K562 (cell line): ENCODE measurements around the gene ZNF296. TPM values are rescaled to one million over a fixed set of nuclear protein-coding genes. Genes with fewer than 3 reads are reported as not detected.

ENCODE experiments used
- BRF1 ChIP-seq: IDR thresholded peaks from 3 replicates; pipeline ENCODE4 v1.6.1; 2011; ENCODE audit warnings: borderline replicate concordance, mild to moderate bottlenecking; ENCODE audit not compliant: insufficient read length; ENCODE audit errors: extremely low read depth
- DIDO1 ChIP-seq: fragments of 450-650 bp; IDR thresholded peaks from 2 replicates; pipeline ENCODE4 v1.6.1; 2016; ENCODE audit warnings: low read depth, missing biosample characterization, missing genetic modification characterization
- FOSL1 ChIP-seq: fragments of 200-800 bp; sonication (Bioruptor generic); conservative IDR thresholded peaks from 2 replicates; pipeline ENCODE4 v1.6.1; 2016; ENCODE audit warnings: missing genetic modification characterization, missing compliant biosample characterization
- FOXM1 ChIP-seq, 2 experiments: fragments of 450-650 bp in 1 of 2; sonication (generic) in 1 of 2; formaldehyde crosslinking in 1 of 2; IDR thresholded peaks; 2 replicates each; pipeline versions ENCODE4 v1.6.1 to v1.9.0; 2017 to 2022; ENCODE audit warnings: low read depth in 2 of 2, mild to moderate bottlenecking in 2 of 2, missing genetic modification reagents in 1 of 2, moderate library complexity in 1 of 2
- HCFC1 ChIP-seq: IDR thresholded peaks from 2 replicates; pipeline ENCODE4 v1.6.1; 2012; ENCODE audit warnings: low read depth, low read length, improper control_type of control experiment
- IFI16 ChIP-seq: fragments of 250-450 bp; sonication (Bioruptor Pico); IDR thresholded peaks from 2 replicates; pipeline ENCODE4 v2.1.2; 2022; ENCODE audit warnings: mild to moderate bottlenecking, inconsistent platforms
- JUND ChIP-seq, 2 experiments: IDR thresholded peaks; 2 replicates in 1 of 2; 3 replicates in 1 of 2; pipeline ENCODE4 v1.6.1; 2011; ENCODE audit warnings: borderline replicate concordance in 2 of 2, low read depth in 2 of 2, low read length in 2 of 2, improper control_type of control experiment in 1 of 2, missing biosample characterization in 1 of 2, missing genetic modification characterization in 1 of 2, missing genetic modification reagents in 1 of 2
- NEUROD1 ChIP-seq: fragments of 150-350 bp; IDR thresholded peaks from 2 replicates; pipeline ENCODE4 v1.6.1; 2014; ENCODE audit warnings: borderline replicate concordance, low read length, low read depth; ENCODE audit not compliant: partially characterized antibody
- NFRKB ChIP-seq: fragments of 450-650 bp; IDR thresholded peaks from 2 replicates; pipeline ENCODE4 v1.6.1; 2016; ENCODE audit warnings: low read depth
- NRF1 ChIP-seq, 2 experiments: fragments of 450-650 bp; IDR thresholded peaks in 1 of 2; conservative IDR thresholded peaks in 1 of 2; 2 replicates each; pipeline ENCODE4 v1.6.1; 2014; ENCODE audit warnings: mild to moderate bottlenecking in 2 of 2
- POLR2B ChIP-seq: fragments of 450-650 bp; IDR thresholded peaks from 2 replicates; pipeline ENCODE4 v1.6.1; 2018; ENCODE audit warnings: low read depth; ENCODE audit not compliant: partially characterized antibody
- POLR2H ChIP-seq: IDR thresholded peaks from 2 replicates; pipeline ENCODE4 v1.6.1; 2016; ENCODE audit warnings: missing genetic modification characterization, low read depth, mild to moderate bottlenecking, control low read depth, missing compliant biosample characterization, moderate library complexity
- SMARCC2 ChIP-seq: fragments of 450-650 bp; IDR thresholded peaks from 2 replicates; pipeline ENCODE4 v1.6.1; 2017; ENCODE audit warnings: antibody characterized with exemption, moderate library complexity, mild to moderate bottlenecking, low read depth
- STAG1 ChIP-seq: sonication (generic); formaldehyde crosslinking; IDR thresholded peaks from 2 replicates; pipeline ENCODE4 v1.5.0; 2020; ENCODE audit warnings: missing genetic modification reagents, borderline replicate concordance
- ZBTB1 ChIP-seq: sonication (generic); formaldehyde crosslinking; IDR thresholded peaks from 2 replicates; pipeline ENCODE4 v1.8.1; 2023; ENCODE audit warnings: missing genetic modification reagents, low read depth, mild to moderate bottlenecking, borderline replicate concordance
- ZNF121 ChIP-seq: sonication (generic); formaldehyde crosslinking; conservative IDR thresholded peaks from 2 replicates; pipeline ENCODE4 v1.8.0; 2022; ENCODE audit warnings: missing genetic modification reagents
- ZNF24 ChIP-seq: fragments of 450-650 bp; IDR thresholded peaks from 2 replicates; pipeline ENCODE4 v1.6.1; 2016
- ZNF324 ChIP-seq: fragments of 250-450 bp; sonication (Bioruptor Pico); IDR thresholded peaks from 2 replicates; pipeline ENCODE4 v1.4.0; 2020; ENCODE audit warnings: mild to moderate bottlenecking
- ZNF589 ChIP-seq: fragments of 200-800 bp; sonication (Bioruptor generic); IDR thresholded peaks from 2 replicates; pipeline ENCODE4 v1.6.1; 2016; ENCODE audit warnings: low read depth, missing genetic modification characterization, missing compliant biosample characterization
- polyA plus RNA-seq, 8 experiments: library from polyadenylated mRNA; depleted of rRNA in 4 of 8; stranded (reverse) in 5 of 8; unstranded in 3 of 8; fragments of >200 nt; fragmentation: Nextera tagmentation in 2 of 8; fragmentation: Illumina TruSeq in 1 of 8; extraction: Ambion mirVana in 2 of 8; extraction: Trizol in 1 of 8; gene quantifications; 2 replicates each; pipeline versions ENCODE4 v1.2.1 to v1.2.3, GENCODE V29; 2011 to 2014; ENCODE audit warnings: inconsistent platforms in 1 of 8, missing spikeins in 1 of 8
- total RNA-seq, 7 experiments: library from RNA; depleted of rRNA in 6 of 7; stranded (reverse); fragments of >200 nt in 6 of 7; fragmentation: Illumina TruSeq in 2 of 7; extraction: Trizol in 2 of 7; gene quantifications; 2 replicates each; pipeline versions ENCODE4 v1.2.1 to v1.2.3, GENCODE V29; 2011 to 2021; ENCODE audit warnings: low replicate concordance in 1 of 7
- TF ChIP-seq, protein P1 (sequence below): fragments of 250-450 bp; sonication (Bioruptor Pico); IDR thresholded peaks from 2 replicates; pipeline ENCODE4 v1.8.0; 2022; ENCODE audit warnings: moderate library complexity, mild to moderate bottlenecking, inconsistent platforms
- TF ChIP-seq, protein P2 (sequence below): sonication (generic); formaldehyde crosslinking; IDR thresholded peaks from 2 replicates; pipeline ENCODE4 v1.8.1; 2022; ENCODE audit warnings: missing genetic modification reagents
- TF ChIP-seq, protein P3 (sequence below): fragments of 250-450 bp; sonication (Bioruptor Pico); IDR thresholded peaks from 2 replicates; pipeline ENCODE4 v1.4.0; 2020; ENCODE audit warnings: mild to moderate bottlenecking

ZNF296 gene
- total and polyA plus RNA-seq, 9 of the 15 experiments (the other 6 are each of a cell fraction or from before 2014, with no cell fraction given), result 0.03 to 8.8 (median 0.47) TPM; not detected in 1

DNA sequence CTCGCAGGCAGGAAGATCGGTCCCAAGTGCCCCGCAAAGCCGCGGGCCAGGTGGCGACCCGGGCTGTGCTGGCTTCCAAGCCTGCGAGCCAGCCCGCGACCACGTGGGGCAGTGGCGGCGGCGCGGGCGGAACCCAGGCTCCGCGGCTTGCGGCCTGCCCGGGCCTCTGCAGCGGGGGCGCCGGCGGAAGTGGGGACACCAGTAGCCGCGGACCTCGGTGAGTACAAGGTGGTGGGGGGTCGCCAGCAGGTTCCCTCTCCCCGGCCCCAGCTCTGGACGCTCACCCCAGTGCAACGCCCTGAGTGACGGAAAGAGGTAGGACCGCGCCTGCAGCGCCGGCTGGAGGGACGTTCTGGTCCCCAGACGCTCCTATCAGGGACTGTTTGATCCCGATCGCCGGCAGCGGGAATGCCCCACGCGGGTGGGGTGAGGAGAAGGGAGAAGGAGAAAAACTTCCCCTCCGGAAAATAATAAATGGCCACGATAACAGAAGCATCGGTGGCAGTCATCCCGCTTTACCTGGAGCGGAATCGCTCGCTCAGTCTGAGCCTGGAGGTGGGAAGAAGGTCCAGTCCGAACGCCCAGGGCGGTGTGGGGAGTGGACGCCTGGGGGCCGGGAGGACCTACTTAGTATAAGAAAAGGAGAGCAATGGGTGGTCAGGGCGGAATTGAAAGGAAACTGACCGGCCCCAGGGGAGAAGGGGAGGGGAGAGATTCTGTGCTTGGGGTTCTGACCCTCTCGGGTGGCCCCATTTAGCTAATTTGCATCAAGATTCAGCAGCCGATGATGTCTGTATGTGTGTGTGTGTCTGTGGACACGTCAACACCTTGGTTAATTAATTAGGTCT, 3.0 kb upstream of the ZNF296 start, which contains the start of gene GEMIN7 (continued):
- TF ChIP-seq, protein P1, sequence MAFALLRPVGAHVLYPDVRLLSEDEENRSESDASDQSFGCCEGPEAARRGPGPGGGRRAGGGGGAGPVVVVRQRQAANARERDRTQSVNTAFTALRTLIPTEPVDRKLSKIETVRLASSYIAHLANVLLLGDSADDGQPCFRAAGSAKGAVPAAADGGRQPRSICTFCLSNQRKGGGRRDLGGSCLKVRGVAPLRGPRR (CRISPR knock-in tag), result no peak
- TF ChIP-seq NRF1 (conservative IDR thresholded peaks at IDR 0.05 in 1 of 2, IDR thresholded peaks at IDR 0.05 in 1 of 2) (no peak; a peak in 1 of 4 replicates), ZNF324 (CRISPR knock-in tag) (no peak), IFI16 (CRISPR knock-in tag) (no peak), SMARCC2 (no peak), NEUROD1 (peak; percentile 87), ZNF589 (CRISPR knock-in tag) (0 out of 2 replicates have a peak, but pooled peaks have one; percentile 50), POLR2B (peak; percentile 69), BRF1 (no peak), ZNF24 (peak; percentile 46; the same call in 1 of the 2 replicates), FOXM1 (IDR thresholded peaks at IDR 0.05; ENCODE audit: low read depth) (no peak), FOXM1 (CRISPR knock-in tag; IDR thresholded peaks at IDR 0.05; ENCODE audit: low read depth) (peak; percentile 63), NFRKB (0 out of 2 replicates have a peak, but pooled peaks have one; percentile 14), ZBTB1 (CRISPR knock-in tag) (peak; percentile 81; the same call in 1 of the 2 replicates), JUND (IDR thresholded peaks at IDR 0.05; ENCODE audit: borderline replicate concordance, low read depth, low read length) (peak; percentile 54; the same call in 1 of the 2 replicates), JUND (tag; IDR thresholded peaks at IDR 0.05; ENCODE audit: borderline replicate concordance, low read depth, low read length) (peak; percentile 63; the same call in 1 of the 3 replicates), HCFC1 (peak; percentile 87), FOSL1 (tag) (0 out of 2 replicates have a peak, but pooled peaks have one; percentile 28), DIDO1 (tag) (peak; percentile 81), POLR2H (tag) (no peak), STAG1 (CRISPR knock-in tag) (peak; percentile 38; the same call in 1 of the 2 replicates), ZNF121 (CRISPR knock-in tag) (no peak)
- TF ChIP-seq, protein P2, sequence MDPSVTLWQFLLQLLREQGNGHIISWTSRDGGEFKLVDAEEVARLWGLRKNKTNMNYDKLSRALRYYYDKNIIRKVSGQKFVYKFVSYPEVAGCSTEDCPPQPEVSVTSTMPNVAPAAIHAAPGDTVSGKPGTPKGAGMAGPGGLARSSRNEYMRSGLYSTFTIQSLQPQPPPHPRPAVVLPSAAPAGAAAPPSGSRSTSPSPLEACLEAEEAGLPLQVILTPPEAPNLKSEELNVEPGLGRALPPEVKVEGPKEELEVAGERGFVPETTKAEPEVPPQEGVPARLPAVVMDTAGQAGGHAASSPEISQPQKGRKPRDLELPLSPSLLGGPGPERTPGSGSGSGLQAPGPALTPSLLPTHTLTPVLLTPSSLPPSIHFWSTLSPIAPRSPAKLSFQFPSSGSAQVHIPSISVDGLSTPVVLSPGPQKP, result no peak
- TF ChIP-seq, protein P3, sequence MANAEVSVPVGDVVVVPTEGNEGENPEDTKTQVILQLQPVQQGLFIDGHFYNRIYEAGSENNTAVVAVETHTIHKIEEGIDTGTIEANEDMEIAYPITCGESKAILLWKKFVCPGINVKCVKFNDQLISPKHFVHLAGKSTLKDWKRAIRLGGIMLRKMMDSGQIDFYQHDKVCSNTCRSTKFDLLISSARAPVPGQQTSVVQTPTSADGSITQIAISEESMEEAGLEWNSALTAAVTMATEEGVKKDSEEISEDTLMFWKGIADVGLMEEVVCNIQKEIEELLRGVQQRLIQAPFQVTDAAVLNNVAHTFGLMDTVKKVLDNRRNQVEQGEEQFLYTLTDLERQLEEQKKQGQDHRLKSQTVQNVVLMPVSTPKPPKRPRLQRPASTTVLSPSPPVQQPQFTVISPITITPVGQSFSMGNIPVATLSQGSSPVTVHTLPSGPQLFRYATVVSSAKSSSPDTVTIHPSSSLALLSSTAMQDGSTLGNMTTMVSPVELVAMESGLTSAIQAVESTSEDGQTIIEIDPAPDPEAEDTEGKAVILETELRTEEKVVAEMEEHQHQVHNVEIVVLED, result peak; percentile 66
